GM13977 (cell line): ENCODE data around the gene SH2D2A.

Experiments
- DNase-seq: peaks from one replicate; pipeline ENCODE4 v3.0.0; 2012; ENCODE audit warnings: low spot score
- in situ Hi-C: fragments of 300-500 bp; cut with MboI; formaldehyde crosslinking; loops from one replicate; pipeline ENCODE4 v1.12.0; 2022; ENCODE audit warnings: low sequenced_read_pairs, low pct_unique_long_range_greater_than_20kb, mixed read lengths, inconsistent platforms; ENCODE audit not compliant: unreplicated experiment
- TF ChIP-seq, protein P1 (sequence below): IDR thresholded peaks from 2 replicates; pipeline ENCODE4 v1.5.1; 2012; ENCODE audit warnings: mild to moderate bottlenecking, control low read depth; ENCODE audit not compliant: insufficient read depth; ENCODE audit errors: extremely low read depth, missing control alignments

SH2D2A gene

DNA sequence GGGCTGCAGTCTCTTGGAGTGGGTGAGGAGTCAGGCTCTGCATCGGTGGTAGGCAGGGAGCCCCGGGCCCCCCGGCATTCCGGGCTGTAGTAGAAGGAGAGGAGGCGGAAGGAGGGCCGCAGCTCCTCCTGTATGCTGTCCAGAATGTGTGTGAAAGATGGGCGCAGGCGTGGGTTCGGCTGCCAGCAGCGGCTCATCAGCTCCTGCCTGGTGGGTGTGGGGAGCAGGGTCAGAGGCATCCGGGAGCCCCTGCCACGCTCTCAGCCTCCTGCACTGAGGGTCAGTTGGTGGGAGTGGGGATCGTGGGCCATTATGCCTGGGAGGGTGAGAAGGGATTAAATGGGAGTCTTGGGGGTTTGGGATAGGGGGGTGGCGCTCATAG is 24.2 kb upstream of the SH2D2A start:
- in situ Hi-C loops: no loop called here
- TF ChIP-seq, protein P1, sequence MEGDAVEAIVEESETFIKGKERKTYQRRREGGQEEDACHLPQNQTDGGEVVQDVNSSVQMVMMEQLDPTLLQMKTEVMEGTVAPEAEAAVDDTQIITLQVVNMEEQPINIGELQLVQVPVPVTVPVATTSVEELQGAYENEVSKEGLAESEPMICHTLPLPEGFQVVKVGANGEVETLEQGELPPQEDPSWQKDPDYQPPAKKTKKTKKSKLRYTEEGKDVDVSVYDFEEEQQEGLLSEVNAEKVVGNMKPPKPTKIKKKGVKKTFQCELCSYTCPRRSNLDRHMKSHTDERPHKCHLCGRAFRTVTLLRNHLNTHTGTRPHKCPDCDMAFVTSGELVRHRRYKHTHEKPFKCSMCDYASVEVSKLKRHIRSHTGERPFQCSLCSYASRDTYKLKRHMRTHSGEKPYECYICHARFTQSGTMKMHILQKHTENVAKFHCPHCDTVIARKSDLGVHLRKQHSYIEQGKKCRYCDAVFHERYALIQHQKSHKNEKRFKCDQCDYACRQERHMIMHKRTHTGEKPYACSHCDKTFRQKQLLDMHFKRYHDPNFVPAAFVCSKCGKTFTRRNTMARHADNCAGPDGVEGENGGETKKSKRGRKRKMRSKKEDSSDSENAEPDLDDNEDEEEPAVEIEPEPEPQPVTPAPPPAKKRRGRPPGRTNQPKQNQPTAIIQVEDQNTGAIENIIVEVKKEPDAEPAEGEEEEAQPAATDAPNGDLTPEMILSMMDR: no peak
- DNase-seq: no peak

DNA sequence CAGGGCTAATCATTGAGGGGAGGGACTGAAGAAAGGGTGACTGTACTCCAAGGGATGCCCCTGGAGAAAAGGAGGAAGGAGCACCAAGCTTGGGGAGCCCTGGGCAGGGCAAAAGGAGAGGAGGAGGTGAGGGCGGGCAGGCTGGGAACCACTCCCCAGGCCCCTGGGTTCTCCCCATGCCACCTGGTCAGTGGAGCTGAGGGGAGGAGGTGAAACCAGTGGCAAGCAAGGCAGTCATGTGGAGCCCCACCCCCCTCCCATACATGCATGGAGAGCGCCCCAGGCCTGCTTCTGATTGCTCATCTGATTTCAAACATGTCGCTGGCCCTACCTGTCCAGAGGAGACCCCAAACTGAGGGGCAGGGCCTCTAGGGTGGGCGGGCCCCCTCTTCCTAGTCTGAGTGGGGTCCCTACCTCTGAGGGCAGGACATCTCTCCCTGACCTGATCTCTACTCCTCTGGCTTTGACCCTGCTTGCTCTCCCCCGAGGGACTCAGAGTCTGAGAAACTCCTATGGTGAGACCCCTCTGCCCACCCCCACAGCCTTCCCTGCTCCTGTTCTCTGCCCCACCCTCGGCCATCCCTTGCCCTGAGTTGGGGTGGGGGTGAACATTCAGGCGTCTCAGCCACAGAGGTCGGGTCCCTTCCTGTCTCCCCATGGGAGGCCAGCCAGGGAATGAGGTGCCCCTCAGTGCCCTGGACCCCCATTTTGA is 23.7 kb upstream of the SH2D2A start:
- in situ Hi-C loops: no loop called here
- TF ChIP-seq, protein P1: no peak
- peak; percentile 5 for DNase-seq

DNA sequence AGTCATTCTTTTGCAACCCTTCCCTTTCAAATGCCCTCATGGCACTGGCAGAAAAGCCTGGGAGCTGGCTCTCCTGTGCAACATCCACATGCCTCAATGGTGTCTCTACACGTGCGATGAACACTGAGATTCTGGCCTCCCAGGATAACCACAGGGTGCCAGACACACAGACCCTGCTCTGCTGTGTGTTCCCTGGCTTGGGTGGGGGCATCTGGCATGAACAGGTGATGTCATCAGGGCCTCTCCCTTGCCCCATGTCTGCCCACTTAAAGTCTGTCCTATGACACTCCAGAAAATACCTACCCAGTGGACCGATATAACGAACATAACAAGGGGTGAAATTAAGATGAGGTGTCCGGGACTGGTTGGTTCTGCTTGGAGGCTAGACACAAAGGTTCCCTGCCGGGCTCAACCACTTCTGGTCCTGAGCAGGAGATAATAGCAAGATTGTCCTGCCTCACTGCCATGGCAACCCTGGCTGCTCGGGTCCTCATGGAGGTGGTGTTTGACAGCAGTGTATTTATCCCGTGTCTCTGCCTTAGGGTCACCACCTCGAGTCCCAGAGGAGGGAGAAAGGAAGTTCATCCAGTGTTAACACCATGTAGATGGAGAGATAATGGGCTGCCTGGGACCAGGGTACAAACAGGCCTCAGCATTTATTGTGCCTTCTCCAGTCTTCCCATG is 22.9 kb upstream of the SH2D2A start:
- TF ChIP-seq, protein P1: no peak
- in situ Hi-C loops: no loop called here
- peak; percentile 7 for DNase-seq

DNA sequence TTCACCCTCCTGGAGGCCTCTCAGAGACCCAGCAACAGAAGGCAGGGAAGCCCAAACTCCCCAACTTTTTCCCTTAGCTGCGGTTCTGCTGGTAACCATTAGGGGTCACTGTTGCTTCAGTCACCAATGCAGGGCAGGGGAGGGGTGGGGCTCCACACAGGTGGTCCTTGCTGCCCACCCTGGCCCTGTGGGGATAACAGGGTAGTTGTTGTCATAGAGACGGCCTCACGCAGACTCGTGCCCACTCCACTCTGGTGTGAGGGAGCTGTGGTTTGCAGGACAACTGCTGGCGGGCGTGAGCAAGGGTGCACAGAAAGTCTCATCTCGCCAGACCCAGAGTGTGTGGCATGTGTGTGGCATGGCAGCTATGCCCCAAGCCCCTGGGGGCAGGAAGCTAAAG is 22.3 kb upstream of the SH2D2A start:
- in situ Hi-C loops: no loop called here
- peak; percentile 69 for DNase-seq
- TF ChIP-seq, protein P1: peak; percentile 88

DNA sequence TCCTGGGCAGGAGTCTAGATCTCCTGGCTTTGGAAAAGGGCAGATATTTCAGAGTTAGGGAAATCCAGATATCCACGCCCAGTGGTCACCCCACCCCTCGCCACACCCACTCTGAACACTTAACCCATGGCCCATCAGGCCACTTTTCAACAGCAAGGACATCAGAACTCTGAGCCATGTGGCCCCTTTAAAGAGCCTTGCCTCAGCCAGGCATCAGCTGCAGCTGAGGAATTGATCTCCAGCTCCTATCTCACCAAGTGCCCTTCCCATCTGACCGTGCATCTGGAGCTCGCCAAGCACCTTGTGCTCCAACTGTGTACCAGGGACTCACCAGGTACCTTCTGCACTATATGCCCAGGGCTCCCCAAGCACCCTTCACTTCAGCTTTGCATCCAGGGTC is 20.2 kb upstream of the SH2D2A start:
- DNase-seq: peak; percentile 4
- in situ Hi-C loops: no loop called here

DNA sequence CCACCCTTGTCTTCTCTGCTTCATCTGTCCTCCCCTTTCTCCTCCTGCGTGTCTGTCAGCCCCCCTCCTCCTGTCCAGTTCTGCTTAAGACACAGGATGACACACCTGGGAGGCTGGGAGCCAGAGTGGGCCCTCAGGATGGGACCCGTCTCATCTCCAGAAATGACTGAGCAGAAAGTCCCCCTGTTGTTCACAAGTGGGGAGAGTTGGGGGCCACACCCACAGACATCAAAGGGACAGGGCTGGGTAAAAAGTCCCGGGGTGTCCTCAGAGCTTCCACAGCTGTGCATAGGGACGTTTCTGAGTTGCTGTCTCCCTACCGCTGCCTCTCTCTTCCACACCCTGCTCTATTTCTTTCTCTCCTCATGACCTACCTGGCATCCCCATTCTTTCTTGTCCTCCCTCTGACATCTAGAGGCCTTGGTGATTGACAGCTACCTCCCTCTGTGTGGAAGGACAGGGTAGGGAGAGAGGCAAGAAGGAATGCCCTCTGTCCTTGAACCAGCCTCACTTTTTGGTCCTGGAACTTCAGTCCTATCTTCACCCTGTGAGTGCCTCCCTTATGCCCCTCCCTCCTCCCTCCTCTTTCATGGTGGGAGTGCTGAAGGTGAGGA is 19.5 kb upstream of the SH2D2A start:
- peak; percentile 82 for DNase-seq
- TF ChIP-seq, protein P1: no peak
- in situ Hi-C loops: no loop called here

More for the DNA sequence above, 20.2 kb upstream of the SH2D2A start:
- TF ChIP-seq, protein P1: no peak
